GM23338 (cell line): Measurements from ENCODE around the gene SLC66A2.

Source experiments
- CTCF ChIP-seq, 2 experiments: fragments of 200-600 bp in 1 of 2; sonication (generic) in 1 of 2; conservative IDR thresholded peaks; 2 replicates each; pipeline versions ENCODE4 v1.5.1 to v1.6.1; 2016 to 2017; ENCODE audit warnings: antibody characterized with exemption in 2 of 2, low read depth in 2 of 2, mild to moderate bottlenecking in 2 of 2, moderate library complexity in 1 of 2
- EZH2phosphoT487 ChIP-seq: fragments of 200-600 bp; sonication (generic); IDR thresholded peaks from one replicate; pipeline ENCODE4 v1.8.1; 2018; ENCODE audit warnings: antibody characterized with exemption; ENCODE audit not compliant: unreplicated experiment
- JUNB ChIP-seq: IDR thresholded peaks from one replicate; pipeline ENCODE4 v1.6.1; 2016; ENCODE audit warnings: antibody characterized with exemption; ENCODE audit not compliant: unreplicated experiment
- POLR2AphosphoS5 ChIP-seq: IDR thresholded peaks from 2 replicates; pipeline ENCODE4 v1.6.1; 2016; ENCODE audit warnings: antibody characterized with exemption, low read depth
- TF ChIP-seq, protein P1 (sequence below): IDR thresholded peaks from one replicate; pipeline ENCODE4 v1.6.1; 2018; ENCODE audit warnings: antibody characterized with exemption; ENCODE audit not compliant: unreplicated experiment

DNA sequence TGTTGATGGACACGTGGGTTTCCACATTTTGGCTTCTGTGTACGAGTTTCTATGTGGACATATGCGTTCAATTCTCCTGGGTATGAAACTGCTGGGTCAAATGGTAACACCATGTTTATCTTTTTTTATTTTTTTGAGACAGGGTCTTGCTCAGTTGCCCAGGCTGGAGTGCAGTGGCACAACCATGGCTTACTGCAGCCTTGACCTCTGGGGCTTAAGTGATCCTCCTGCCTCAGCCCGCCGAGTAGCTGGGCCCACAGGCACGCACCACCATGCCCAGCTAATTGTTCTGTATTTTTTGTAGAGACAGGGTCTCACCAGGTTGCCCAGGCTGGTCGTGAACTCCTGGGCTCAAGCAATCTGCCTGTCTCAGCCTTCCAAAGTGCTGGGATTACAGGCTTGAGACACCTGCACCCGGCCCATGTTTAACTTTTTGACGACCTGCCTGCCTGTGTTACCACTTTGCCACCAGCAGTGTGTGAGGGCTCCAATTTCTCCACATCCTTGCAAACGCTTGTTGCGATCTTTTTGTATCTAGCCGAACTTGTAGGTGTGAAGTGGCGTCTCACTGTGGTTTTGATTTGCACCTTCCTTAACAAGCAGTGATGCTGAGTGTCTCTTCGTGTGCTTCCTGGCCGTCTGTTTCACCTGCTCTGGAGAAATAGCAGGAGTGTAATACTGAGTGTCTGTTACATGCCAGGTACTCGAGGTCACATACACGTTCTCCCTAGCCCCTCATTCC, 19.9 kb upstream of the SLC66A2 start:
- no peak for TF ChIP-seq CTCF (conservative IDR thresholded peaks at IDR 0.05; ENCODE audit: low read depth in 2 of 2)
- TF ChIP-seq, protein P1, sequence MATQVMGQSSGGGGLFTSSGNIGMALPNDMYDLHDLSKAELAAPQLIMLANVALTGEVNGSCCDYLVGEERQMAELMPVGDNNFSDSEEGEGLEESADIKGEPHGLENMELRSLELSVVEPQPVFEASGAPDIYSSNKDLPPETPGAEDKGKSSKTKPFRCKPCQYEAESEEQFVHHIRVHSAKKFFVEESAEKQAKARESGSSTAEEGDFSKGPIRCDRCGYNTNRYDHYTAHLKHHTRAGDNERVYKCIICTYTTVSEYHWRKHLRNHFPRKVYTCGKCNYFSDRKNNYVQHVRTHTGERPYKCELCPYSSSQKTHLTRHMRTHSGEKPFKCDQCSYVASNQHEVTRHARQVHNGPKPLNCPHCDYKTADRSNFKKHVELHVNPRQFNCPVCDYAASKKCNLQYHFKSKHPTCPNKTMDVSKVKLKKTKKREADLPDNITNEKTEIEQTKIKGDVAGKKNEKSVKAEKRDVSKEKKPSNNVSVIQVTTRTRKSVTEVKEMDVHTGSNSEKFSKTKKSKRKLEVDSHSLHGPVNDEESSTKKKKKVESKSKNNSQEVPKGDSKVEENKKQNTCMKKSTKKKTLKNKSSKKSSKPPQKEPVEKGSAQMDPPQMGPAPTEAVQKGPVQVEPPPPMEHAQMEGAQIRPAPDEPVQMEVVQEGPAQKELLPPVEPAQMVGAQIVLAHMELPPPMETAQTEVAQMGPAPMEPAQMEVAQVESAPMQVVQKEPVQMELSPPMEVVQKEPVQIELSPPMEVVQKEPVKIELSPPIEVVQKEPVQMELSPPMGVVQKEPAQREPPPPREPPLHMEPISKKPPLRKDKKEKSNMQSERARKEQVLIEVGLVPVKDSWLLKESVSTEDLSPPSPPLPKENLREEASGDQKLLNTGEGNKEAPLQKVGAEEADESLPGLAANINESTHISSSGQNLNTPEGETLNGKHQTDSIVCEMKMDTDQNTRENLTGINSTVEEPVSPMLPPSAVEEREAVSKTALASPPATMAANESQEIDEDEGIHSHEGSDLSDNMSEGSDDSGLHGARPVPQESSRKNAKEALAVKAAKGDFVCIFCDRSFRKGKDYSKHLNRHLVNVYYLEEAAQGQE, result no peak
- no peak for TF ChIP-seq POLR2AphosphoS5
- no peak for TF ChIP-seq JUNB
- no peak for TF ChIP-seq EZH2phosphoT487
